NCI-H2196 (cell line): ENCODE data around the gene KANSL1.
"Not testable (repeated sequence)": the region's sequence is repeated elsewhere in the genome, so short reads cannot be mapped to it uniquely, and the experiment has no call there.

Experiments
- DNase-seq: peaks from one replicate; lab custom pipeline; 2025; ENCODE audit not compliant: unreplicated experiment; lab: John Stamatoyannopoulos, UW

KANSL1 gene

DNA sequence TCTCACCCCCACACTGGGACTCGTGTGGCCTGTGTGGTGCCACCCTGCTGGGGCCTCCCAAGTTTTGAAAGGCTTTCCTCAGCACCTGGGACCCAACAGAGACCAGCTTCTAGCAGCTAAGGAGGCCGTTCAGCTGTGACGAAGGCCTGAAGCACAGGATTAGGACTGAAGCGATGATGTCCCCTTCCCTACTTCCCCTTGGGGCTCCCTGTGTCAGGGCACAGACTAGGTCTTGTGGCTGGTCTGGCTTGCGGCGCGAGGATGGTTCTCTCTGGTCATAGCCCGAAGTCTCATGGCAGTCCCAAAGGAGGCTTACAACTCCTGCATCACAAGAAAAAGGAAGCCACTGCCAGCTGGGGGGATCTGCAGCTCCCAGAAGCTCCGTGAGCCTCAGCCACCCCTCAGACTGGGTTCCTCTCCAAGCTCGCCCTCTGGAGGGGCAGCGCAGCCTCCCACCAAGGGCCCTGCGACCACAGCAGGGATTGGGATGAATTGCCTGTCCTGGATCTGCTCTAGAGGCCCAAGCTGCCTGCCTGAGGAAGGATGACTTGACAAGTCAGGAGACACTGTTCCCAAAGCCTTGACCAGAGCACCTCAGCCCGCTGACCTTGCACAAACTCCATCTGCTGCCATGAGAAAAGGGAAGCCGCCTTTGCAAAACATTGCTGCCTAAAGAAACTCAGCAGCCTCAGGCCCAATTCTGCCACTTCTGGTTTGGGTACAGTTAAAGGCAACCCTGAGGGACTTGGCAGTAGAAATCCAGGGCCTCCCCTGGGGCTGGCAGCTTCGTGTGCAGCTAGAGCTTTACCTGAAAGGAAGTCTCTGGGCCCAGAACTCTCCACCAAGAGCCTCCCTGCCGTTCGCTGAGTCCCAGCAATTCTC lies 166.8 kb downstream of the KANSL1 start:
- DNase-seq: no peak

DNA sequence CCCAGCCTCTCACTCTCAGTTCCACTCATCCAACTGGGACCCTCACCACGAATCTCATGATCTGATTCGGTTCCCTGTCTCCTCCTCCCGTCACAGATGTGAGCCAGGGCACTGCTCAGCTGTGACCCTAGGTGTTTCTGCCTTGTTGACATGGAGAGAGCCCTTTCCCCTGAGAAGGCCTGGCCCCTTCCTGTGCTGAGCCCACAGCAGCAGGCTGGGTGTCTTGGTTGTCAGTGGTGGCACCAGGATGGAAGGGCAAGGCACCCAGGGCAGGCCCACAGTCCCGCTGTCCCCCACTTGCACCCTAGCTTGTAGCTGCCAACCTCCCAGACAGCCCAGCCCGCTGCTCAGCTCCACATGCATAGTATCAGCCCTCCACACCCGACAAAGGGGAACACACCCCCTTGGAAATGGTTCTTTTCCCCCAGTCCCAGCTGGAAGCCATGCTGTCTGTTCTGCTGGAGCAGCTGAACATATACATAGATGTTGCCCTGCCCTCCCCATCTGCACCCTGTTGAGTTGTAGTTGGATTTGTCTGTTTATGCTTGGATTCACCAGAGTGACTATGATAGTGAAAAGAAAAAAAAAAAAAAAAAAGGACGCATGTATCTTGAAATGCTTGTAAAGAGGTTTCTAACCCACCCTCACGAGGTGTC lies 167.6 kb downstream of the KANSL1 start:
- DNase-seq: no peak

DNA sequence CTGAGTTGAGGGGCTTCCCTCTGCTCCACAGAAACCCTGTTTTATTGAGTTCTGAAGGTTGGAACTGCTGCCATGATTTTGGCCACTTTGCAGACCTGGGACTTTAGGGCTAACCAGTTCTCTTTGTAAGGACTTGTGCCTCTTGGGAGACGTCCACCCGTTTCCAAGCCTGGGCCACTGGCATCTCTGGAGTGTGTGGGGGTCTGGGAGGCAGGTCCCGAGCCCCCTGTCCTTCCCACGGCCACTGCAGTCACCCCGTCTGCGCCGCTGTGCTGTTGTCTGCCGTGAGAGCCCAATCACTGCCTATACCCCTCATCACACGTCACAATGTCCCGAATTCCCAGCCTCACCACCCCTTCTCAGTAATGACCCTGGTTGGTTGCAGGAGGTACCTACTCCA lies 168.2 kb downstream of the KANSL1 start:
- no peak for DNase-seq

GRCh38 chr17:46024590-46024989 lies 168.6 kb downstream of the KANSL1 start:
- no peak for DNase-seq

DNA sequence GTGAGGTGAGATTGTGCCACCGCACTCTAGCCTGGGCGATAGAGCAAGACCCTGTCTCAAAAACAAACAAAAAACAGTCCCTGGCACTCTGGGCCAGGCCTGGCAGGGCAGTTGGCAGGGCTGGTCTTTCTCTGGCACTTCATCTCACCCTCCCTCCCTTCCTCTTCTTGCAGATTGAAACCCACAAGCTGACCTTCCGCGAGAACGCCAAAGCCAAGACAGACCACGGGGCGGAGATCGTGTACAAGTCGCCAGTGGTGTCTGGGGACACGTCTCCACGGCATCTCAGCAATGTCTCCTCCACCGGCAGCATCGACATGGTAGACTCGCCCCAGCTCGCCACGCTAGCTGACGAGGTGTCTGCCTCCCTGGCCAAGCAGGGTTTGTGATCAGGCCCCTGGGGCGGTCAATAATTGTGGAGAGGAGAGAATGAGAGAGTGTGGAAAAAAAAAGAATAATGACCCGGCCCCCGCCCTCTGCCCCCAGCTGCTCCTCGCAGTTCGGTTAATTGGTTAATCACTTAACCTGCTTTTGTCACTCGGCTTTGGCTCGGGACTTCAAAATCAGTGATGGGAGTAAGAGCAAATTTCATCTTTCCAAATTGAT lies 169.3 kb downstream of the KANSL1 start:
- DNase-seq: no peak

GRCh38 chr17:46023366-46023765 lies 169.9 kb downstream of the KANSL1 start:
- not testable (repeated sequence) for DNase-seq

DNA sequence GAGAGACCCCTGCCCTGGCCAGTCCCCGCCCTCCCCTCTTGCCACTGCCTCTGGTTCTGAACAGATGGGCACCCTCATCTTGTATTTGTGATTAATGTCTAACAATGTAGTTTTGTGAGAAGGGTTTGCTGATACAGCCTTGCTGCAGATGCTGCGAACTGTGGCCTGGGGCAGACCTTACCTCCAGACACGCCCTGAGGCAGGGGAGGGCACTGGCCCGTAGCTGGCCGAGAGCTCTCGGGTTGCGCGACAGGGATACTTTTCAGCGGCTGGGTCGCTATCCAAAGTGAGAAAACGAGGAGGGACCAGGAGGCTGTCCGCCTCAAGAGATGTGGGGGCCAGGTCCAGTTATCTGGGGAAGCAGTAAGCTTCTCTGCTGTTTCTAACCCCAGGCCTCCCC lies 172.2 kb downstream of the KANSL1 start:
- DNase-seq: no peak

GRCh38 chr17:46020023-46020761 lies 173.0 kb downstream of the KANSL1 start:
- no peak for DNase-seq

DNA sequence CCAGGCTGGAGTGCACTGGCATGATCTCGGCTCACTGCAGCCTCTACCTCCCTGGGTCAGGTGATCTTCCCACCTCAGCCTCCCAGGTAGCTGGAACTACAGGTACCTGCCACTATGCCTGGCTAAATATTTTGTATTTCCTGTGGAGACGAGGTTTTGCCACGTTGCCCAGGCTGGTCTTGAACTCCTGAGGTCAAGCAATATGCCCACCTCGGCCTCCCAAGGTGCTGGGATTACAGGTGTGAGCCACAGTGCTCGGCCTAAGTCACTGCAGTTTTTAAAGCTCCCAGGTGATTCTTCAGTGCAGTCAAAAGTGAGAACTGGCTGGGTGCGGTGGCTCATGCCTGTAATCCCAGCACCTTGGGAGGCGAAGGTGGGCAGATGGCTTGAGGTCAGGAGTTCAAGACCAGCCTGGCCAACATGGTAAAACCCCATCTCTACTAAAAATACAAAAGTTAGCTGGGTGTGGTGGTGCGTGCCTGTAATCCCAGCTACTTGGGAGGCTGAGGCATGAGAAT lies 173.8 kb downstream of the KANSL1 start:
- DNase-seq: not testable (repeated sequence)

DNA sequence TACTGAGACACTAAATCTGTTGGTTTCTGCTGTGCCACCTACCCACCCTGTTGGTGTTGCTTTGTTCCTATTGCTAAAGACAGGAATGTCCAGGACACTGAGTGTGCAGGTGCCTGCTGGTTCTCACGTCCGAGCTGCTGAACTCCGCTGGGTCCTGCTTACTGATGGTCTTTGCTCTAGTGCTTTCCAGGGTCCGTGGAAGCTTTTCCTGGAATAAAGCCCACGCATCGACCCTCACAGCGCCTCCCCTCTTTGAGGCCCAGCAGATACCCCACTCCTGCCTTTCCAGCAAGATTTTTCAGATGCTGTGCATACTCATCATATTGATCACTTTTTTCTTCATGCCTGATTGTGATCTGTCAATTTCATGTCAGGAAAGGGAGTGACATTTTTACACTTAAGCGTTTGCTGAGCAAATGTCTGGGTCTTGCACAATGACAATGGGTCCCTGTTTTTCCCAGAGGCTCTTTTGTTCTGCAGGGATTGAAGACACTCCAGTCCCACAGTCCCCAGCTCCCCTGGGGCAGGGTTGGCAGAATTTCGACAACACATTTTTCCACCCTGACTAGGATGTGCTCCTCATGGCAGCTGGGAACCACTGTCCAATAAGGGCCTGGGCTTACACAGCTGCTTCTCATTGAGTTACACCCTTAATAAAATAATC lies 179.6 kb downstream of the KANSL1 start:
- DNase-seq: no peak

GRCh38 chr17:46013127-46013501 lies 180.1 kb downstream of the KANSL1 start:
- no peak for DNase-seq

DNA sequence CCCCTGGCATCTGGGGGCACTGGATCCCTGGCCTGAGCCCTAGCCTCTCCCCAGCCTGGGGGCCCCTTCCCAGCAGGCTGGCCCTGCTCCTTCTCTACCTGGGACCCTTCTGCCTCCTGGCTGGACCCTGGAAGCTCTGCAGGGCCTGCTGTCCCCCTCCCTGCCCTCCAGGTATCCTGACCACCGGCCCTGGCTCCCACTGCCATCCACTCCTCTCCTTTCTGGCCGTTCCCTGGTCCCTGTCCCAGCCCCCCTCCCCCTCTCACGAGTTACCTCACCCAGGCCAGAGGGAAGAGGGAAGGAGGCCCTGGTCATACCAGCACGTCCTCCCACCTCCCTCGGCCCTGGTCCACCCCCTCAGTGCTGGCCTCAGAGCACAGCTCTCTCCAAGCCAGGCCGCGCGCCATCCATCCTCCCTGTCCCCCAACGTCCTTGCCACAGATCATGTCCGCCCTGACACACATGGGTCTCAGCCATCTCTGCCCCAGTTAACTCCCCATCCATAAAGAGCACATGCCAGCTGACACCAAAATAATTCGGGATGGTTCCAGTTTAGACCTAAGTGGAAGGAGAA lies 180.6 kb downstream of the KANSL1 start:
- no peak for DNase-seq

DNA sequence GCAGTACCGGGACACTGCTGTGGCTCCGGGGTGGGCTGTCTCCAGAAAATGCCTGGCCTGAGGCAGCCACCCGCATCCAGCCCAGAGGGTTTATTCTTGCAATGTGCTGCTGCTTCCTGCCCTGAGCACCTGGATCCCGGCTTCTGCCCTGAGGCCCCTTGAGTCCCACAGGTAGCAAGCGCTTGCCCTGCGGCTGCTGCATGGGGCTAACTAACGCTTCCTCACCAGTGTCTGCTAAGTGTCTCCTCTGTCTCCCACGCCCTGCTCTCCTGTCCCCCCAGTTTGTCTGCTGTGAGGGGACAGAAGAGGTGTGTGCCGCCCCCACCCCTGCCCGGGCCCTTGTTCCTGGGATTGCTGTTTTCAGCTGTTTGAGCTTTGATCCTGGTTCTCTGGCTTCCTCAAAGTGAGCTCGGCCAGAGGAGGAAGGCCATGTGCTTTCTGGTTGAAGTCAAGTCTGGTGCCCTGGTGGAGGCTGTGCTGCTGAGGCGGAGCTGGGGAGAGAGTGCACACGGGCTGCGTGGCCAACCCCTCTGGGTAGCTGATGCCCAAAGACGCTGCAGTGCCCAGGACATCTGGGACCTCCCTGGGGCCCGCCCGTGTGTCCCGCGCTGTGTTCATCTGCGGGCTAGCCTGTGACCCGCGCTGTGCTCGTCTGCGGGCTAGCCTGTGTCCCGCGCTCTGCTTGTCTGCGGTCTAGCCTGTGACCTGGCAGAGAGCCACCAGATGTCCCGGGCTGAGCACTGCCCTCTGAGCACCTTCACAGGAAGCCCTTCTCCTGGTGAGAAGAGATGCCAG lies 181.3 kb downstream of the KANSL1 start:
- DNase-seq: no peak

GRCh38 chr17:46010597-46011186 lies 182.5 kb downstream of the KANSL1 start:
- DNase-seq: no peak

GRCh38 chr17:46009681-46010596 lies 183.3 kb downstream of the KANSL1 start:
- DNase-seq: no peak

- no peak for DNase-seq
Measured at GRCh38 chr17:46008591-46008990, 184.6 kb downstream of the KANSL1 start.

DNA sequence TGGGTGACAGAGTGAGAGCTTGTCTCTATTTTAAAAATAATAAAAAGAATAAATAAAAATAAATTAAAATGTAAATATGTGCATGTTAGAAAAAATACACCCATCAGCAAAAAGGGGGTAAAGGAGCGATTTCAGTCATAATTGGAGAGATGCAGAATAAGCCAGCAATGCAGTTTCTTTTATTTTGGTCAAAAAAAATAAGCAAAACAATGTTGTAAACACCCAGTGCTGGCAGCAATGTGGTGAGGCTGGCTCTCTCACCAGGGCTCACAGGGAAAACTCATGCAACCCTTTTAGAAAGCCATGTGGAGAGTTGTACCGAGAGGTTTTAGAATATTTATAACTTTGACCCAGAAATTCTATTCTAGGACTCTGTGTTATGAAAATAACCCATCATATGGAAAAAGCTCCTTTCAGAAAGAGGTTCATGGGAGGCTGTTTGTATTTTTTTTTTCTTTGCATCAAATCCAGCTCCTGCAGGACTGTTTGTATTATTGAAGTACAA lies 185.7 kb downstream of the KANSL1 start:
- DNase-seq: no peak

GRCh38 chr17:46006082-46006481 lies 187.1 kb downstream of the KANSL1 start:
- not testable (repeated sequence) for DNase-seq
